Measurements from ENCODE around the gene FBXL20.

The FBXL20 gene

GRCh38 chr17:39208893-39209292 lies 192.5 kb downstream of the FBXL20 start:
- no peak for DNase-seq (ENCODE audit: low read depth in 1 of 2, low spot score in 1 of 2)

- no peak for DNase-seq (ENCODE audit: low read depth in 1 of 2, low spot score in 1 of 2)
These were observed 193.3 kb downstream of the FBXL20 start for GRCh38 chr17:39208136-39208535.

- no peak for DNase-seq (ENCODE audit: low read depth in 1 of 2, low spot score in 1 of 2)
These were observed 196.3 kb downstream of the FBXL20 start for GRCh38 chr17:39205112-39205526.

- DNase-seq (ENCODE audit: low read depth in 1 of 2, low spot score in 1 of 2): no peak
These were observed 197.2 kb downstream of the FBXL20 start for GRCh38 chr17:39204245-39204644.
